Endothelial cell (in vitro differentiated cells): Measurements from ENCODE around the gene TRO. TPM values are rescaled to one million over a fixed set of nuclear protein-coding genes. Genes with fewer than 3 reads are reported as not detected.

ENCODE experiments used
- DNase-seq: peaks from one replicate; pipeline ENCODE4 v3.0.0; 2021; ENCODE audit warnings: low spot score
- H3K27ac Mint-ChIP-seq: one replicate; pipeline ENCODE4 v1.8.0; 2021; ENCODE audit warnings: mixed read lengths, inconsistent platforms; ENCODE audit not compliant: unreplicated experiment
- H3K27me3 Mint-ChIP-seq: one replicate; pipeline ENCODE4 v1.8.0; 2021; ENCODE audit warnings: mild to moderate bottlenecking, moderate library complexity, mixed read lengths, inconsistent platforms; ENCODE audit not compliant: unreplicated experiment
- H3K36me3 Mint-ChIP-seq: one replicate; pipeline ENCODE4 v1.8.0; 2021; ENCODE audit warnings: mild to moderate bottlenecking, low read depth, mixed read lengths, inconsistent platforms; ENCODE audit not compliant: unreplicated experiment
- H3K4me1 Mint-ChIP-seq: one replicate; pipeline ENCODE4 v1.8.0; 2021; ENCODE audit warnings: mild to moderate bottlenecking, mixed read lengths, inconsistent platforms; ENCODE audit not compliant: unreplicated experiment
- H3K4me3 Mint-ChIP-seq: one replicate; pipeline ENCODE4 v1.8.0; 2021; ENCODE audit warnings: mild to moderate bottlenecking, mixed read lengths, inconsistent platforms; ENCODE audit not compliant: unreplicated experiment
- H3K9me3 Mint-ChIP-seq: one replicate; pipeline ENCODE4 v1.8.0; 2021; ENCODE audit warnings: mixed read lengths, inconsistent platforms; ENCODE audit not compliant: unreplicated experiment
- total RNA-seq: library from RNA; stranded (reverse); fragmentation: NEBNext Ultra II Directional; extraction: Animal tissue kit (Norgen Biotek cat#: 25700); gene quantifications from one replicate; pipeline ENCODE4 v1.2.1, GENCODE V29; 2021; ENCODE audit not compliant: unreplicated experiment
- TF ChIP-seq, protein P1 (sequence below): fragments of 200-600 bp; sonication (generic); IDR thresholded peaks from one replicate; pipeline ENCODE4 v1.5.0; 2021; ENCODE audit warnings: antibody characterized with exemption; ENCODE audit not compliant: unreplicated experiment

Gene TRO
- total RNA-seq, 1 donor from 2014 or later = 184 TPM

DNA sequence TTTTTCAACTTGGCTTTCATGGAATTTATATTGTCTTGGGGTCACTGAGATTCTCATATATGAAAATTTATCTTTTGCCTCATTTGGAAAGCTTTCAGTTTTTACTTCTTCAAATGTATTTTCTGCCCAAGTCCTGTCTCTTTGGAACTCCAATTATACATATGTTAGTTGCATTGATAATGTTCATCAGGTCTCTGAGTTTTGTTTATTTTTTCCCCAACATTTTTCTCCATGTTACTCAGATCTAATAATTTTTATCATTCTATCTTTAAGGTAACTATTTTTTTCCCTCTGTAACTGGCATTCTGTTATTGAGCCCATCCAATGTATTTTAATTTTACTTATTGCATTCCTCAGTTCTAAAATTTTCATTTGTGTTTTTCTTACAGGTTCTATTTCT lies 10.7 kb upstream of the TRO start:
- Mint-ChIP-seq H3K4me3 (no peak overlapping the region), H3K27ac (no peak overlapping the region), H3K36me3 (no peaks in the 10 kb centered on the region), H3K4me1 (no peaks in the 10 kb centered on the region), H3K27me3 (no peaks in the 10 kb centered on the region), H3K9me3 (no peaks in the 10 kb centered on the region)
- no peak for DNase-seq
- TF ChIP-seq, protein P1, sequence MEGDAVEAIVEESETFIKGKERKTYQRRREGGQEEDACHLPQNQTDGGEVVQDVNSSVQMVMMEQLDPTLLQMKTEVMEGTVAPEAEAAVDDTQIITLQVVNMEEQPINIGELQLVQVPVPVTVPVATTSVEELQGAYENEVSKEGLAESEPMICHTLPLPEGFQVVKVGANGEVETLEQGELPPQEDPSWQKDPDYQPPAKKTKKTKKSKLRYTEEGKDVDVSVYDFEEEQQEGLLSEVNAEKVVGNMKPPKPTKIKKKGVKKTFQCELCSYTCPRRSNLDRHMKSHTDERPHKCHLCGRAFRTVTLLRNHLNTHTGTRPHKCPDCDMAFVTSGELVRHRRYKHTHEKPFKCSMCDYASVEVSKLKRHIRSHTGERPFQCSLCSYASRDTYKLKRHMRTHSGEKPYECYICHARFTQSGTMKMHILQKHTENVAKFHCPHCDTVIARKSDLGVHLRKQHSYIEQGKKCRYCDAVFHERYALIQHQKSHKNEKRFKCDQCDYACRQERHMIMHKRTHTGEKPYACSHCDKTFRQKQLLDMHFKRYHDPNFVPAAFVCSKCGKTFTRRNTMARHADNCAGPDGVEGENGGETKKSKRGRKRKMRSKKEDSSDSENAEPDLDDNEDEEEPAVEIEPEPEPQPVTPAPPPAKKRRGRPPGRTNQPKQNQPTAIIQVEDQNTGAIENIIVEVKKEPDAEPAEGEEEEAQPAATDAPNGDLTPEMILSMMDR = no peak

- no peaks in the 10 kb centered on the region for H3K9me3 Mint-ChIP-seq
- peak overlapping the region; percentile 97 for H3K4me3 Mint-ChIP-seq
- peaks cover 1% of the 10 kb centered on the region for H3K27me3 Mint-ChIP-seq
- peaks cover 15% of the 10 kb centered on the region for H3K4me1 Mint-ChIP-seq
- H3K36me3 Mint-ChIP-seq = peaks cover 20% of the 10 kb centered on the region
- TF ChIP-seq, protein P1 = no peak
- H3K27ac Mint-ChIP-seq = peak overlapping the region; percentile 89
- DNase-seq = peak; percentile 72
These were observed 900 bp downstream of the TRO start for GRCh38 chrX:54921427-54922021.

- Mint-ChIP-seq H3K9me3 (no peaks in the 10 kb centered on the region), H3K4me3 (no peak overlapping the region), H3K36me3 (peaks cover 24% of the 10 kb centered on the region), H3K27ac (no peak overlapping the region), H3K27me3 (peaks cover 1% of the 10 kb centered on the region), H3K4me1 (peaks cover 15% of the 10 kb centered on the region)
- DNase-seq = no peak
- TF ChIP-seq, protein P1 = no peak
These were observed 1.9 kb downstream of the TRO start for GRCh38 chrX:54922547-54922946.

- Mint-ChIP-seq H3K36me3 (peaks cover 29% of the 10 kb centered on the region), H3K27ac (no peak overlapping the region), H3K9me3 (no peaks in the 10 kb centered on the region), H3K4me1 (peaks cover 15% of the 10 kb centered on the region), H3K27me3 (peaks cover 1% of the 10 kb centered on the region), H3K4me3 (no peak overlapping the region)
- TF ChIP-seq, protein P1 = no peak
- no peak for DNase-seq
These were observed 2.8 kb downstream of the TRO start for GRCh38 chrX:54923376-54923775.

GRCh38 chrX:54926978-54927377 lies 6.4 kb downstream of the TRO start:
- TF ChIP-seq, protein P1 = no peak
- Mint-ChIP-seq H3K9me3 (no peaks in the 10 kb centered on the region), H3K4me3 (no peak overlapping the region), H3K4me1 (peaks cover 9% of the 10 kb centered on the region), H3K36me3 (peaks cover 39% of the 10 kb centered on the region), H3K27ac (no peak overlapping the region), H3K27me3 (peaks cover 4% of the 10 kb centered on the region)
- DNase-seq = no peak
